ENCODE data around the gene IQCH.

The IQCH gene

DNA sequence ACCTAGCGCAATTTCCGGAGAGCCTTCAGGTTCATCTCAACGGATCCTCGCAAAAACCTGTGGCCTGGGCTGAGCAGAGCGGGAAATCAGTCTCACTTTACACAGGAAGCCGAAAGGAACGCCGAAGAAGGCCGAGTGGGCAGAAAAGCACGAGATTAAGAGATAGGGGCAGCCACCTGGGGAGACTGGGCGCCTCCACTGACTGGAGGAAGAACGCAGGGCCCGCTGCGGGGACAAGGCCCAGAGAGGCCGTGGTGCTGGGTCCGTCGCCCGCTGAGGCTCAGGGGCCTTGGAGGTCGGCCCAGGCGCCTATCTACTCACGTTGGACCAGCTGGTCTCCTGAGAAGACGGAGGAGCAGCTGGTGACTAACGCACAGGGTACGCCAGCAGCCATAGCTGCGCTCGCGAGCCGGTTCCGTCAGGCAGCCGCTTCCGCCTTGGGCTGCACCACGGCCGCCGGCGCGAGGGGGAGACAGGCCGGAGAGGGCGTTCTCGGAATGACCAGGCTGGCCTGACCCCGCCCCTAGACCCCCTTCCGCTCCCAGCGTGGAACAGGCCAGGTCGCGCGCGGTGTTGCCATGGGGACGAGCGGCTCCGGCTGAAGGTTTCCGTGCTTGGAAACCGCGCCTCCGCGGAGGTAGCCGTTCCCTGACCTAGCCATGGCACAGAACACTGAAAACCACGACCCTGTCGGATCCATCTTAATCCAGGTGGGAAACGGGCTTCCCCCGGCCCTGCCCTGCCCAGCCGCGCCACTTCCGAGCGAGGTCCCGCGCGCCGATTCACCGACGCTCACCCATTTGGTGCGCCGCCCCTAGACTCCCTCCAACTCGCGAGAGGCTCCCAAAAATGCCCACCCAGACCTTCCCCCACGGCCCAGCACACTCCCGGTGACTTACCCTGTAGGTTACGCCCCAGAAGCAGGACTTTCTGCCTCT, at the start of gene IQCH, which contains the start of gene AAGAB:
TSS of gene IQCH (plus strand) at position 549 of the 938 bp plus-strand sequence. CDS start at position 660, 111 bp downstream.
TSS of gene AAGAB (minus strand) at position 424 of the 938 bp plus-strand sequence. CDS start at position 394, 30 bp downstream.
- H3K4me1 Mint-ChIP-seq (ENCODE audit: low read depth): peaks cover 43% of the 10 kb centered on the region

DNA sequence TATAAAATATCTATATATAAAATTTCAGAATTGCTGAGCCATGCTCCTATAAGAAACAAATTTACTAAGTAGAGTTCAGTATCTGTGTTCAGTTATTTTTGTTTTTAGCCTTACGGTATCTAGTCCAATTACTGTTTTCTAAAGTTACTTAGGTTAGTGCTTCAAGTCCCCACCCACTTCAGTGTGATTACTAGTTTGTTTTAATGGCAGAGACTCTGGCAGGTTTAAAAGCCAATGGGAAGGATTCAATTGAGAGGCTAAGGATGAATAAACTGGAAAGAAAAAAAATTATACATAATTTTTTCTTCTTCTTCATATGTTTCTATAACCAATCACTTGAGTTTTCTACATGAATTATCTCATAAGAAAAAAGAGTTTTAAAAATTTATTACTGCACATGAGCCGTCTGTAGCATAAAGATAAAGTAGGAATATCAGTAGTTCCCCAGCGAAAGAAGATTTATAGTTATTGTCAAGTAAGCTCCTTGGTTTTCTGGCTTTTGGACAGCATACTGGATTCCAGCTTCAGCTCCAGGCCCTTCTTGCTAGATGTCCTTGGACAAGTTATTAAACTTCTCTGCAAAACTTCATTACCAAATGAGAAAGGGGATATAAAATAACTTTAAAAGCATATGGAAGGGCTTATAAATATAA, 46.9 kb upstream of the IQCH start:
- Mint-ChIP-seq H3K9me3 (no peaks in the 10 kb centered on the region), H3K27me3 (no peaks in the 10 kb centered on the region), H3K4me1 (ENCODE audit: low read depth) (no peaks in the 10 kb centered on the region), H3K36me3 (ENCODE audit: low read depth) (peaks cover 68% of the 10 kb centered on the region), H3K27ac (no peak overlapping the region), H3K4me3 (no peak overlapping the region)

More for the DNA sequence above, at the start of gene IQCH, which contains the start of gene AAGAB:
- H3K27me3 Mint-ChIP-seq: peaks cover 3% of the 10 kb centered on the region
- H3K36me3 Mint-ChIP-seq (ENCODE audit: low read depth): peaks cover 15% of the 10 kb centered on the region
- no peaks in the 10 kb centered on the region for H3K9me3 Mint-ChIP-seq
- H3K4me3 Mint-ChIP-seq: peak within 1 kb of the TSS; percentile 99
- peak within 1 kb of the TSS; percentile 97 for H3K27ac Mint-ChIP-seq

DNA sequence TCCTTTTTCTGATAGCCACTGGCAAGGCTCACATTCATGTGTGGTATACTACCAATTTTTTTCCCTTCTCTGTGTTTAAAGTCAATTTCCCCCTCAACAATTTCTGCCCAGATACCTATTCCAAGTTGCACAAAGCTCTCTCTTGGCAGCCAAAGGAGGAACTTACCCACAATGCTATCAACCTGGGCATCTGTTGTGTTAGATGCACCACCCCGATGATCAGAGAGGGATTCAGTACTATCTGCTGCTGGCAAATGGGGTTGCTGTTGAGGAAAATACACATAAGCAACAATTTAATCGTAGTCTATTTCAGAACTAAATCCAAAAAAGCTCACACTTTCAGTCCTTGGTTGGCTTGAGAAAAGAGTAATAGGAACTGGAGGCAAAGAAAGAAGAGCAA, 46.2 kb upstream of the IQCH start:
- no peak overlapping the region for H3K27ac Mint-ChIP-seq

DNA sequence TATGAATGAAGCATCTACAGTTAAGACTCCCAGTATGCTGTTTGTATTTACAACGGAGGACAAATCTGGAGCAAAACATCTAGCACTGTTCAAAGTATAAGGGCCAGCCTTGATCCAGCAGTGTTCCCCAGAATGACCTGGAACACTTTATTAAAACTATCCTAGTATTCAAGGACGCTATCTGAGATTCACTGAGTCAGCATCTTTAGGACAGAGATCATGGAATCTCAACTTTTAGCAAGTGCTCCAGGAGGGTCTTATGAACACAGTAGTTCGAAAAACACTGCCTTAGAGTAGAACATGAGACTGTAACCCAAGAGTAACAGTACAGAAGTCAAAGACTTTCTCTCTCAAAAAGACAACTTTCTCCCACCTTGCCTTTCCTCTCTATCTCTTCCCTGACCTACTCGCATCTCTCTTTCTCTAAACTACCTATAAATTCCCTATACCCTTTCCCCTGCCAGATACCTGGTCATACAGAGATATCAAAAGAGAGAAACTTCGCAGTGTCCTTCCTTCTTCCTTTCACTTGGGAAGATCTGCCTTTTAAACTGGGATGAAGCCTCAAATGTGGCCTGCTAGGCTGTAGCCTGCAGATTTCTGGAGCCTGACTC, 43.9 kb upstream of the IQCH start:
- no peaks in the 10 kb centered on the region for H3K27me3 Mint-ChIP-seq

More for the DNA sequence above, 46.2 kb upstream of the IQCH start:
- Mint-ChIP-seq H3K4me1 (ENCODE audit: low read depth) (no peaks in the 10 kb centered on the region), H3K9me3 (no peaks in the 10 kb centered on the region), H3K36me3 (ENCODE audit: low read depth) (peaks cover 64% of the 10 kb centered on the region), H3K4me3 (no peak overlapping the region), H3K27me3 (no peaks in the 10 kb centered on the region)

DNA sequence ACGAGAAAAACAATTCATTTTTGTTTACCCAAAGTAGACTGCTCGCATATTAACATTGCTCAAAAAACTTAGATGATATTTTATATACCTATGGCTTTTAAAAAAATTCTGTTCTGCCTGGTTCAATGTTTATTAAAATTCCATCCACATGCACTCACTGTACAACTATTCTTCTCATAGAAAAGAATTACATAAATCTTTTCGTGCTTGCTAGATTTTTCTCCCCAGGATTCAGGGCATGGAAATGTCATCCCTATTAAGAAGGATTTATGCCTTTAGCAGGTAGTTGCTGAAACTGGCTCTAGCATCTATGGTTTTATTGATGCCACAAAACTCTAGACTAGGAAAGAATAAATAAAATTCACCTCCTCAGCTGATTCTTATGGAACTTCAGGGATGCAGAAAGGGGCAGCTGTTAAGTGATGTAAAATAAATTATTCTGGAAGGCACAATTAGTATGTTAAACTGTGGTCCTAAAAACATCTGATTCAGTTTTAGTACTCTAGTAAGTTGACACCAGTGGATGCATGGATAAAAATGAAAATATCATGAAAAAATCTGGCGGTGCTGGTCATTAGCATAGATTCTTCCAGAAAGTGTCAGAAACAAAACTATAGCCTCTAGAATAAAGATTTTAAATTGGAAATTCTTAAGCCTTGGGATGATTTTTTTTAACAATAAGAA, 41.8 kb upstream of the IQCH start:
- no peaks in the 10 kb centered on the region for H3K27me3 Mint-ChIP-seq
- peaks cover 45% of the 10 kb centered on the region for H3K36me3 Mint-ChIP-seq (ENCODE audit: low read depth)
- H3K4me1 Mint-ChIP-seq (ENCODE audit: low read depth): no peaks in the 10 kb centered on the region
- H3K4me3 Mint-ChIP-seq: no peak overlapping the region
- no peak overlapping the region for H3K27ac Mint-ChIP-seq
- no peaks in the 10 kb centered on the region for H3K9me3 Mint-ChIP-seq

More for the DNA sequence above, 43.9 kb upstream of the IQCH start:
- H3K9me3 Mint-ChIP-seq: no peaks in the 10 kb centered on the region
- no peak overlapping the region for H3K4me3 Mint-ChIP-seq
- peak overlapping the region; percentile 1 for H3K27ac Mint-ChIP-seq
- H3K36me3 Mint-ChIP-seq (ENCODE audit: low read depth): peaks cover 53% of the 10 kb centered on the region
- H3K4me1 Mint-ChIP-seq (ENCODE audit: low read depth): no peaks in the 10 kb centered on the region

DNA sequence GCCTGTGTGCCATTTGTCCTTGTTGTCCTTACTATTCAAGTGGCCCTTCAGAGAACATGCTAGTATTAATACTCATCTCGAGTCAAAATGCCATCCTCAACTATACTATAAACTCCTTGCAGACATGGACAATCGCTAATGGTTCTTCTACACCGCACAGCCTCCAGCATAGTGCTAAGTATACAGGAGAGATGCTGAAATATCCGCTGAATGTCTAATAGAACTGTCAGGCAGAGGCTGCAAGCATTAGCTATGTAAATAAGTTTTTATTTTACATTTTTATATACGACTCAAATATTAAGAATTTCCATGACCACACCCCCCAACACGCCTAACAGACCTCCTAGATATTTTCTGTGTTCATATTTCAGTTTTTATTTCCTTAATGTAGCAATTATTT, 39.5 kb upstream of the IQCH start:
- peaks cover 9% of the 10 kb centered on the region for H3K4me1 Mint-ChIP-seq (ENCODE audit: low read depth)
- H3K9me3 Mint-ChIP-seq: no peaks in the 10 kb centered on the region
- peaks cover 50% of the 10 kb centered on the region for H3K36me3 Mint-ChIP-seq (ENCODE audit: low read depth)
- no peaks in the 10 kb centered on the region for H3K27me3 Mint-ChIP-seq
- no peak overlapping the region for H3K27ac Mint-ChIP-seq
- no peak overlapping the region for H3K4me3 Mint-ChIP-seq

DNA sequence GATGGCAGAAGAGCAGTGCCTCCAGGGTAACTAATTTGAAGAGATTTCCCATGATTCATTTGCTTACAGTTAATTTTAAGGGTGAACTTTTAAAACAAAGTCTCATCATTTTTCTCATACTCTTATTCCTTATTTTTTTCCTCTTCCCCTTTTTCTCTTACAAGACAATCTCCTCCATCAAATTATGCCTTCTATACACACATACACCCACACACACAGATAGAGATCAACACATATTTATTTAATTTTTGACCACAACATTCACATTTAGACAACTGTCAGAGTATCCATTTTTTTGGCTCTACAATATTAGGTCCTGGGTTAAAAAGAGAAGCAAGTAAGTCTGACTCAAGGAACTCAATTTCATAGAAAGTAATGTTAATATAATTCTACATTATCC, 37.7 kb upstream of the IQCH start:
- Mint-ChIP-seq H3K9me3 (no peaks in the 10 kb centered on the region), H3K4me1 (ENCODE audit: low read depth) (peaks cover 9% of the 10 kb centered on the region), H3K27ac (no peak overlapping the region), H3K4me3 (no peak overlapping the region), H3K27me3 (no peaks in the 10 kb centered on the region), H3K36me3 (ENCODE audit: low read depth) (peaks cover 55% of the 10 kb centered on the region)

DNA sequence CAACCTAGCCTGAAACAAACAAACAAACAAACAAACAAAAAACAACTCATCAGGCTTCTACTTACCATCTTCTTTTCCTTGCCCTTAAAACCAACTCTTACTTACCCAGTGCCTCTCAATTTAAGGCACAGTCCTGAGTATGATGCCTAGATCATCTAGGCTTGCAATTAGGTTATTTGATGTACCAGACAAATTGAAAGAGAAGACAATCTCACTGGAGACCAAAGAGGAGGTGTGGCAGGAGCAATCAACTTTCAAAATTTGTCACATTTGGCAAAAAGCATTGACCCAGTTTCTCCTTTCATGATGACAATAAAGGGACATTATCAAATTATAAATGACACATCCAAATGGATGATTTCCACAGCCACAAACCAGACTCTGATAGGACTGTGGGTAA, 36.2 kb upstream of the IQCH start:
- peaks cover 9% of the 10 kb centered on the region for H3K4me1 Mint-ChIP-seq (ENCODE audit: low read depth)
- no peak overlapping the region for H3K4me3 Mint-ChIP-seq
- H3K27me3 Mint-ChIP-seq: no peaks in the 10 kb centered on the region
- H3K27ac Mint-ChIP-seq: no peak overlapping the region
- peaks cover 45% of the 10 kb centered on the region for H3K36me3 Mint-ChIP-seq (ENCODE audit: low read depth)
- H3K9me3 Mint-ChIP-seq: no peaks in the 10 kb centered on the region

DNA sequence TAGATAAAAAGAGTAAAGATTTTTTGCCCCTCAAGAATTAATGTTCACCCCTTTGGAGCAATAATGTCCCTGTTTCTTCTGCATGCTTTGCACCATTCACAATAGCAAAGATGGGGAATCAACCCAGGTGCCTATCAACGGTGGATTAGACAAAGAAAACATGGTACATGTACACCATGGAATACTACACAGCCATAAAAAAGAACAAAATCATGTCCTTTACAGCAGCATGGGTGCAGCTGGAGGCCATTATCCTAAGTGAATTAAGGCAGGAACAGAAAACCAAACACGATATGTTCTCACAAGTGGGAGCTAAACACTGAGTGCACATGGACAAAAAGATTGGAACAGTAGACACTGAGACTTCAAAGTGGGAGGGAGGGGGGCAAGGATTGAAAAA, 35.3 kb upstream of the IQCH start:
- Mint-ChIP-seq H3K27ac (no peak overlapping the region), H3K27me3 (no peaks in the 10 kb centered on the region), H3K9me3 (no peaks in the 10 kb centered on the region), H3K4me3 (no peak overlapping the region), H3K4me1 (ENCODE audit: low read depth) (peaks cover 9% of the 10 kb centered on the region), H3K36me3 (ENCODE audit: low read depth) (peaks cover 45% of the 10 kb centered on the region)

GRCh38 chr15:67224889-67225288, 29.7 kb upstream of the IQCH start:
- Mint-ChIP-seq H3K27me3 (no peaks in the 10 kb centered on the region), H3K4me3 (no peak overlapping the region), H3K4me1 (ENCODE audit: low read depth) (peaks cover 8% of the 10 kb centered on the region), H3K36me3 (ENCODE audit: low read depth) (peaks cover 51% of the 10 kb centered on the region), H3K27ac (no peak overlapping the region), H3K9me3 (no peaks in the 10 kb centered on the region)

DNA sequence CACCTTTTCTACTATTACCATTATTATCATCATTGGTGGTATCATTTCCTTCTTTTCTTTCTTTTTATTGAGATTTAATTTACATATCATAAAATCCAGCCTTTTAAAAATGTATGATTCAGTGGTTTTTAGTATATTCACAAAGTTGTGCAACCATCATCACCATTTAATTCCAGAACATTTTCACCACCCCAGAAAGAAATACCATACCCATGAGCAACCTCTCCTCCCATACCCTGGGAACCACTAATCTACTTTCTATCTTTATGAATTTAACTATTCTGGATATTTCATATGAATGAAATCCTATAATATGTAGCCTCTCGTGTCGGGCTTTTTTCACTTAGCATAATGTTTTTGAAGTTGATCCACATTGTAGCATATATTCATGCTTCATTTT, 29.2 kb upstream of the IQCH start:
- H3K4me1 Mint-ChIP-seq (ENCODE audit: low read depth): peaks cover 8% of the 10 kb centered on the region
- H3K36me3 Mint-ChIP-seq (ENCODE audit: low read depth): peaks cover 52% of the 10 kb centered on the region
- no peak overlapping the region for H3K27ac Mint-ChIP-seq
- H3K27me3 Mint-ChIP-seq: no peaks in the 10 kb centered on the region
- no peaks in the 10 kb centered on the region for H3K9me3 Mint-ChIP-seq
- no peak overlapping the region for H3K4me3 Mint-ChIP-seq

GRCh38 chr15:67227431-67227830, 27.2 kb upstream of the IQCH start:
- H3K9me3 Mint-ChIP-seq: no peaks in the 10 kb centered on the region
- peaks cover 8% of the 10 kb centered on the region for H3K4me1 Mint-ChIP-seq (ENCODE audit: low read depth)
- peaks cover 63% of the 10 kb centered on the region for H3K36me3 Mint-ChIP-seq (ENCODE audit: low read depth)
- H3K27me3 Mint-ChIP-seq: no peaks in the 10 kb centered on the region
- no peak overlapping the region for H3K27ac Mint-ChIP-seq
- no peak overlapping the region for H3K4me3 Mint-ChIP-seq

GRCh38 chr15:67227846-67228245, 26.7 kb upstream of the IQCH start:
- Mint-ChIP-seq H3K9me3 (no peaks in the 10 kb centered on the region), H3K4me3 (no peak overlapping the region), H3K27me3 (no peaks in the 10 kb centered on the region), H3K36me3 (ENCODE audit: low read depth) (peaks cover 68% of the 10 kb centered on the region), H3K27ac (no peak overlapping the region), H3K4me1 (ENCODE audit: low read depth) (peaks cover 8% of the 10 kb centered on the region)

- peaks cover 8% of the 10 kb centered on the region for H3K4me1 Mint-ChIP-seq (ENCODE audit: low read depth)
- H3K9me3 Mint-ChIP-seq: no peaks in the 10 kb centered on the region
- no peak overlapping the region for H3K27ac Mint-ChIP-seq
- no peaks in the 10 kb centered on the region for H3K27me3 Mint-ChIP-seq
- H3K36me3 Mint-ChIP-seq (ENCODE audit: low read depth): peaks cover 72% of the 10 kb centered on the region
- H3K4me3 Mint-ChIP-seq: no peak overlapping the region
Observed at GRCh38 chr15:67228286-67228685, 26.3 kb upstream of the IQCH start.

Data from stimulated activated naive CD8-positive, alpha-beta T cell treated with anti-CD3 and anti-CD28 coated beads, Interleukin-15, Interleukin-2, amounts not matched to agents 100 ng/mL and 50 ng/mL, for 24 hours (primary cell).